Keratinocyte (primary cell): ENCODE results near the gene TENM3. TPM values are rescaled to one million over a fixed set of nuclear protein-coding genes. Genes with fewer than 3 reads are reported as not detected.

ENCODE experiments used
- DNase-seq: peaks from one replicate; pipeline ENCODE4 v3.0.0-alpha.2; 2011; ENCODE audit warnings: low read depth, missing footprints, low spot score
- FAIRE-seq: peaks from 2 replicates; lab custom pipeline; 2011; peaks lifted over from hg19 to GRCh38; lab: Jason Lieb, UNC
- H2AFZ ChIP-seq: 2 replicates; pipeline ENCODE4 v1.6.0; 2012; ENCODE audit warnings: low read length, control low read depth, inconsistent platforms; ENCODE audit not compliant: control insufficient read depth
- H3K27ac ChIP-seq: 2 replicates; pipeline ENCODE4 v1.5.1; 2011; ENCODE audit warnings: low read length; ENCODE audit not compliant: control insufficient read depth, insufficient read depth
- H3K27me3 ChIP-seq: 3 replicates; pipeline ENCODE4 v1.6.0; 2011; ENCODE audit warnings: low read length; ENCODE audit not compliant: control insufficient read depth, insufficient read depth; ENCODE audit errors: extremely low read depth
- H3K36me3 ChIP-seq, 2 experiments: 2 replicates in 1 of 2; 3 replicates in 1 of 2; pipeline ENCODE4 v1.5.1; 2011; ENCODE audit warnings: low read length in 2 of 2, mild to moderate bottlenecking in 1 of 2; ENCODE audit not compliant: control insufficient read depth in 2 of 2, insufficient read depth in 2 of 2; ENCODE audit errors: extremely low read depth in 1 of 2
- H3K4me1 ChIP-seq: 3 replicates; pipeline ENCODE4 v1.5.1; 2011; ENCODE audit warnings: low read length; ENCODE audit not compliant: control insufficient read depth, insufficient read depth; ENCODE audit errors: extremely low read depth
- H3K4me2 ChIP-seq: 3 replicates; pipeline ENCODE4 v1.6.0; 2011; ENCODE audit warnings: low read depth, low read length; ENCODE audit not compliant: control insufficient read depth, insufficient read depth; ENCODE audit errors: extremely low read depth
- H3K4me3 ChIP-seq, 3 experiments: fragments of 200-600 bp in 1 of 3; sonication (generic) in 1 of 3; 2 replicates in 2 of 3; 3 replicates in 1 of 3; pipeline ENCODE4 v1.5.1; 2011 to 2016; ENCODE audit warnings: low read length in 3 of 3, mild to moderate bottlenecking in 3 of 3, control low read depth in 2 of 3, inconsistent platforms in 1 of 3, low read depth in 1 of 3, mixed read lengths in 1 of 3, mixed run types in 1 of 3, moderate library complexity in 1 of 3; ENCODE audit not compliant: control insufficient read depth in 2 of 3, insufficient read depth in 2 of 3; ENCODE audit errors: extremely low read depth in 1 of 3
- H3K79me2 ChIP-seq: 2 replicates; pipeline ENCODE4 v1.6.0; 2012; ENCODE audit warnings: low read length; ENCODE audit not compliant: control insufficient read depth, insufficient read depth
- H3K9ac ChIP-seq: 3 replicates; pipeline ENCODE4 v1.6.0; 2011; ENCODE audit warnings: low read length; ENCODE audit not compliant: control insufficient read depth, insufficient read depth; ENCODE audit errors: extremely low read depth
- H3K9me1 ChIP-seq: 3 replicates; pipeline ENCODE4 v1.6.0; 2011; ENCODE audit warnings: low read length; ENCODE audit not compliant: control insufficient read depth, insufficient read depth; ENCODE audit errors: extremely low read depth
- H3K9me3 ChIP-seq: 2 replicates; pipeline ENCODE4 v1.5.1; 2012; ENCODE audit warnings: low read depth, low read length; ENCODE audit not compliant: control insufficient read depth
- H4K20me1 ChIP-seq: 3 replicates; pipeline ENCODE4 v1.6.0; 2011; ENCODE audit warnings: low read length; ENCODE audit not compliant: control insufficient read depth, insufficient read depth; ENCODE audit errors: extremely low read depth
- CTCF ChIP-seq, 3 experiments: IDR thresholded peaks in 1 of 3; conservative IDR thresholded peaks in 1 of 3; optimal IDR thresholded peaks in 1 of 3; 2 replicates in 2 of 3; 3 replicates in 1 of 3; pipeline versions ENCODE3 to v1.5.1; 2011; ENCODE audit warnings: low read length in 3 of 3, mild to moderate bottlenecking in 3 of 3, moderate library complexity in 2 of 3, control low read depth in 1 of 3, inconsistent platforms in 1 of 3; ENCODE audit not compliant: insufficient read depth in 2 of 3; ENCODE audit errors: extremely low read depth in 1 of 3
- EZH2 ChIP-seq: IDR thresholded peaks from one replicate; pipeline ENCODE4 v1.6.1; 2012; ENCODE audit warnings: inconsistent platforms, mild to moderate bottlenecking, low read length, moderate library complexity
- dilution Hi-C: fragments of 300-500 bp; cut with MboI; formaldehyde crosslinking; loops from one replicate; pipeline ENCODE4 v1.7.0; 2020; ENCODE audit warnings: low sequenced_read_pairs; ENCODE audit not compliant: extremely low pct_ligation_motif_present
- polyA plus RNA-seq, 5 experiments: library from polyadenylated mRNA; depleted of rRNA in 3 of 5; stranded (reverse) in 3 of 5; stranded (forward) in 1 of 5; unstranded in 1 of 5; fragments of >200 nt; gene quantifications; 1 replicate in 1 of 5; 2 replicates in 3 of 5; 3 replicates in 1 of 5; pipeline versions ENCODE4 v1.2.1 to v1.2.3, GENCODE V29; 2011 to 2012; ENCODE audit warnings: missing spikeins in 2 of 5, low read depth in 1 of 5, low replicate concordance in 1 of 5

The TENM3 gene
- polyA plus RNA-seq, 1 donor (not counting 4 experiments of a cell fraction or from before 2014, with no cell fraction given), result 17.0 TPM

- Histone ChIP-seq H3K9me1 (no peaks in the 10 kb centered on the region), H3K36me3 (no peaks in the 10 kb centered on the region), H3K79me2 (no peaks in the 10 kb centered on the region), H2AFZ (no peak overlapping the region), H3K9ac (no peak overlapping the region), H3K9me3 (no peaks in the 10 kb centered on the region), H4K20me1 (no peaks in the 10 kb centered on the region), H3K4me1 (peaks cover 5% of the 10 kb centered on the region), H3K27me3 (no peaks in the 10 kb centered on the region), H3K4me3 (no peak overlapping the region), H3K4me2 (no peak overlapping the region), H3K27ac (no peak overlapping the region)
- DNase-seq, result no peak
- dilution Hi-C loops, result no loop called here
- FAIRE-seq, result no peak
- TF ChIP-seq CTCF (optimal IDR thresholded peaks at IDR 0.05 in 1 of 3, IDR thresholded peaks at IDR 0.05 in 1 of 3, conservative IDR thresholded peaks at IDR 0.05 in 1 of 3; ENCODE audit: extremely low read depth in 1 of 3, insufficient read depth in 2 of 3, low read length in 3 of 3), result no peak
Measured at GRCh38 chr4:182405087-182405486, 161.9 kb downstream of the TENM3 start.

GRCh38 chr4:182409271-182409670 lies 166.1 kb downstream of the TENM3 start:
- no peaks in the 10 kb centered on the region for H3K9me1 ChIP-seq
- H3K4me1 ChIP-seq, result peaks cover 5% of the 10 kb centered on the region
- DNase-seq (no peak), FAIRE-seq (no peak)
- H2AFZ ChIP-seq, result no peak overlapping the region
- no peak overlapping the region for H3K9ac ChIP-seq
- no peaks in the 10 kb centered on the region for H3K9me3 ChIP-seq
- TF ChIP-seq CTCF (optimal IDR thresholded peaks at IDR 0.05 in 1 of 3, IDR thresholded peaks at IDR 0.05 in 1 of 3, conservative IDR thresholded peaks at IDR 0.05 in 1 of 3; ENCODE audit: extremely low read depth in 1 of 3, insufficient read depth in 2 of 3, low read length in 3 of 3), result no peak
- TF ChIP-seq EZH2, result no peak
- no peak overlapping the region for H3K27ac ChIP-seq
- H3K4me3 ChIP-seq, result no peak overlapping the region
- dilution Hi-C loops, result no loop called here
- H3K79me2 ChIP-seq, result no peaks in the 10 kb centered on the region
- H3K27me3 ChIP-seq, result no peaks in the 10 kb centered on the region
- H3K36me3 ChIP-seq, result no peaks in the 10 kb centered on the region
- H4K20me1 ChIP-seq, result no peaks in the 10 kb centered on the region
- H3K4me2 ChIP-seq, result no peak overlapping the region
